Neural cell (in vitro differentiated cells): Measurements from ENCODE around the gene CRIP1. TPM values are rescaled to one million over a fixed set of nuclear protein-coding genes. Genes with fewer than 3 reads are reported as not detected.
A peak's percentile ranks its signal among the peaks of the same experiment; 100 is the strongest.

Source experiments
- H2AFZ ChIP-seq: fragments of 200-600, 300-800 bp; sonication (generic), shearing (Covaris generic); 2 replicates; pipeline ENCODE4 v1.6.0; 2014; ENCODE audit warnings: low read depth, mild to moderate bottlenecking, antibody characterized with exemption, low read length, moderate library complexity
- H3F3A ChIP-seq: fragments of 200-600 bp; shearing (Covaris generic); 2 replicates; pipeline ENCODE4 v1.6.1; 2016; ENCODE audit warnings: mild to moderate bottlenecking, moderate library complexity, mixed read lengths, antibody characterized with exemption, low read length; ENCODE audit not compliant: insufficient read depth, poor library complexity, severe bottlenecking
- H3K27ac ChIP-seq: fragments of 200-600, 300-800 bp; sonication (generic), shearing (Covaris generic); 2 replicates; pipeline ENCODE4 v1.5.1; 2014; ENCODE audit warnings: mild to moderate bottlenecking, low read length, moderate library complexity
- H3K27me3 ChIP-seq: fragments of 300-800, 200-600 bp; sonication (generic), shearing (Covaris generic); 2 replicates; pipeline ENCODE4 v1.6.0; 2014; ENCODE audit warnings: mild to moderate bottlenecking, low read depth, low read length, moderate library complexity; ENCODE audit not compliant: insufficient read depth
- H3K36me3 ChIP-seq: fragments of 300-800, 200-600 bp; sonication (generic), shearing (Covaris generic); 2 replicates; pipeline ENCODE4 v1.5.1; 2014; ENCODE audit warnings: mild to moderate bottlenecking, antibody characterized with exemption, low read length, moderate library complexity; ENCODE audit not compliant: insufficient read depth
- H3K4me2 ChIP-seq: fragments of 300-800, 200-600 bp; sonication (generic), shearing (Covaris generic); 2 replicates; pipeline ENCODE4 v1.6.0; 2014; ENCODE audit warnings: mild to moderate bottlenecking, low read length
- H3K4me3 ChIP-seq: fragments of 300-800, 200-600 bp; sonication (generic), shearing (Covaris generic); 2 replicates; pipeline ENCODE4 v1.5.1; 2014; ENCODE audit warnings: mild to moderate bottlenecking, low read length, moderate library complexity
- H3K79me2 ChIP-seq: fragments of 200-600 bp; shearing (Covaris generic); replicated peaks from 2 replicates; pipeline ENCODE4 v1.6.0; 2014; ENCODE audit warnings: mild to moderate bottlenecking, low read length, moderate library complexity; ENCODE audit not compliant: insufficient read depth
- H3K9ac ChIP-seq: fragments of 300-800, 200-600 bp; sonication (generic), shearing (Covaris generic); 2 replicates; pipeline ENCODE4 v1.6.1; 2016; ENCODE audit warnings: mild to moderate bottlenecking, low read length, mixed read lengths
- H3K9me2 ChIP-seq: fragments of 200-600 bp; shearing (Covaris generic); 2 replicates; pipeline ENCODE4 v1.6.1; 2016; ENCODE audit warnings: mild to moderate bottlenecking, low read length, mixed read lengths; ENCODE audit not compliant: insufficient read depth
- H3K9me3 ChIP-seq: fragments of 200-600, 300-800 bp; sonication (generic), shearing (Covaris generic); 2 replicates; pipeline ENCODE4 v1.6.1; 2016; ENCODE audit warnings: mild to moderate bottlenecking, mixed run types, low read length, moderate library complexity, mixed read lengths
- H4K20me1 ChIP-seq: fragments of 200-600 bp; shearing (Covaris generic); 2 replicates; pipeline ENCODE4 v1.6.1; 2016; ENCODE audit warnings: mild to moderate bottlenecking, mixed run types; ENCODE audit not compliant: insufficient read depth
- CTCF ChIP-seq: fragments of 450-650 bp; IDR thresholded peaks from 2 replicates; pipeline ENCODE4 v1.5.1; 2014; ENCODE audit warnings: antibody characterized with exemption, mild to moderate bottlenecking, moderate library complexity; ENCODE audit not compliant: poor library complexity, severe bottlenecking
- EP300 ChIP-seq: fragments of 450-650 bp; conservative IDR thresholded peaks from 2 replicates; pipeline ENCODE4 v1.6.1; 2014; ENCODE audit warnings: antibody characterized with exemption, mild to moderate bottlenecking, moderate library complexity; ENCODE audit not compliant: poor library complexity, severe bottlenecking
- EZH2 ChIP-seq: fragments of 200-600, 300-800 bp; shearing (Covaris generic), sonication (generic); IDR thresholded peaks from 2 replicates; pipeline ENCODE4 v1.6.1; 2014; ENCODE audit warnings: antibody characterized with exemption, low read length, borderline replicate concordance, mild to moderate bottlenecking; ENCODE audit not compliant: insufficient read depth, poor library complexity, severe bottlenecking
- MXI1 ChIP-seq: fragments of 450-650 bp; conservative IDR thresholded peaks from 2 replicates; pipeline ENCODE4 v1.6.1; 2014; ENCODE audit warnings: antibody characterized with exemption, mild to moderate bottlenecking; ENCODE audit not compliant: poor library complexity, severe bottlenecking
- POLR2AphosphoS5 ChIP-seq: IDR thresholded peaks from 2 replicates; pipeline ENCODE4 v1.6.1; 2012
- RAD21 ChIP-seq: fragments of 450-650 bp; conservative IDR thresholded peaks from 2 replicates; pipeline ENCODE4 v1.6.1; 2014; ENCODE audit warnings: antibody characterized with exemption, mild to moderate bottlenecking, moderate library complexity
- SMC3 ChIP-seq: fragments of 450-650 bp; conservative IDR thresholded peaks from 2 replicates; pipeline ENCODE4 v1.6.1; 2014; ENCODE audit warnings: antibody characterized with exemption, mild to moderate bottlenecking, moderate library complexity; ENCODE audit not compliant: poor library complexity
- TAF1 ChIP-seq: IDR thresholded peaks from 2 replicates; pipeline ENCODE4 v1.6.1; 2012; ENCODE audit warnings: low read depth
- polyA plus RNA-seq: library from polyadenylated mRNA; depleted of rRNA; stranded (reverse); fragments of >200 nt; gene quantifications from 2 replicates; pipeline ENCODE4 v1.2.3, GENCODE V29; 2014
- TF ChIP-seq, protein P1 (sequence below): IDR thresholded peaks from 2 replicates; pipeline ENCODE4 v1.6.1; 2012; ENCODE audit warnings: borderline replicate concordance

Gene CRIP1
- polyA plus RNA-seq, 1 donor from 2014 or later, result 0.58 TPM

- H3K36me3 ChIP-seq, result peaks cover under 1% of the 10 kb centered on the region
- no peaks in the 10 kb centered on the region for H4K20me1 ChIP-seq
- no peaks in the 10 kb centered on the region for H3K9me2 ChIP-seq
- H3K27me3 ChIP-seq, result no peaks in the 10 kb centered on the region
- no peak overlapping the region for H3K4me3 ChIP-seq
- H3K4me2 ChIP-seq, result no peak overlapping the region
- H2AFZ ChIP-seq, result no peak overlapping the region
- no peaks in the 10 kb centered on the region for H3F3A ChIP-seq
- TF ChIP-seq SMC3 (no peak), POLR2AphosphoS5 (no peak), MXI1 (no peak), CTCF (no peak), TAF1 (no peak), RAD21 (no peak), EZH2 (no peak)
- TF ChIP-seq, protein P1, sequence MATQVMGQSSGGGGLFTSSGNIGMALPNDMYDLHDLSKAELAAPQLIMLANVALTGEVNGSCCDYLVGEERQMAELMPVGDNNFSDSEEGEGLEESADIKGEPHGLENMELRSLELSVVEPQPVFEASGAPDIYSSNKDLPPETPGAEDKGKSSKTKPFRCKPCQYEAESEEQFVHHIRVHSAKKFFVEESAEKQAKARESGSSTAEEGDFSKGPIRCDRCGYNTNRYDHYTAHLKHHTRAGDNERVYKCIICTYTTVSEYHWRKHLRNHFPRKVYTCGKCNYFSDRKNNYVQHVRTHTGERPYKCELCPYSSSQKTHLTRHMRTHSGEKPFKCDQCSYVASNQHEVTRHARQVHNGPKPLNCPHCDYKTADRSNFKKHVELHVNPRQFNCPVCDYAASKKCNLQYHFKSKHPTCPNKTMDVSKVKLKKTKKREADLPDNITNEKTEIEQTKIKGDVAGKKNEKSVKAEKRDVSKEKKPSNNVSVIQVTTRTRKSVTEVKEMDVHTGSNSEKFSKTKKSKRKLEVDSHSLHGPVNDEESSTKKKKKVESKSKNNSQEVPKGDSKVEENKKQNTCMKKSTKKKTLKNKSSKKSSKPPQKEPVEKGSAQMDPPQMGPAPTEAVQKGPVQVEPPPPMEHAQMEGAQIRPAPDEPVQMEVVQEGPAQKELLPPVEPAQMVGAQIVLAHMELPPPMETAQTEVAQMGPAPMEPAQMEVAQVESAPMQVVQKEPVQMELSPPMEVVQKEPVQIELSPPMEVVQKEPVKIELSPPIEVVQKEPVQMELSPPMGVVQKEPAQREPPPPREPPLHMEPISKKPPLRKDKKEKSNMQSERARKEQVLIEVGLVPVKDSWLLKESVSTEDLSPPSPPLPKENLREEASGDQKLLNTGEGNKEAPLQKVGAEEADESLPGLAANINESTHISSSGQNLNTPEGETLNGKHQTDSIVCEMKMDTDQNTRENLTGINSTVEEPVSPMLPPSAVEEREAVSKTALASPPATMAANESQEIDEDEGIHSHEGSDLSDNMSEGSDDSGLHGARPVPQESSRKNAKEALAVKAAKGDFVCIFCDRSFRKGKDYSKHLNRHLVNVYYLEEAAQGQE, result no peak
- H3K79me2 ChIP-seq, result peaks cover 9% of the 10 kb centered on the region
- H3K9me3 ChIP-seq, result no peaks in the 10 kb centered on the region
- H3K27ac ChIP-seq, result peak overlapping the region; percentile 52
- peak overlapping the region; percentile 45 for H3K9ac ChIP-seq
Observed at GRCh38 chr14:105470350-105471296, 16.1 kb upstream of the CRIP1 start.

- H3K36me3 ChIP-seq, result no peaks in the 10 kb centered on the region
- H3K27me3 ChIP-seq, result no peaks in the 10 kb centered on the region
- H3K4me3 ChIP-seq, result no peak overlapping the region
- H3F3A ChIP-seq, result no peaks in the 10 kb centered on the region
- H3K9me3 ChIP-seq, result no peaks in the 10 kb centered on the region
- no peak overlapping the region for H2AFZ ChIP-seq
- no peaks in the 10 kb centered on the region for H4K20me1 ChIP-seq
- peak overlapping the region; percentile 52 for H3K27ac ChIP-seq
- H3K9ac ChIP-seq, result peak overlapping the region; percentile 45
- no peak overlapping the region for H3K4me2 ChIP-seq
- no peaks in the 10 kb centered on the region for H3K9me2 ChIP-seq
- TF ChIP-seq EP300 (no peak), TAF1 (no peak), RAD21 (no peak), POLR2AphosphoS5 (no peak), CTCF (peak; percentile 30), EZH2 (no peak)
- TF ChIP-seq, protein P1, result no peak
- peaks cover 17% of the 10 kb centered on the region for H3K79me2 ChIP-seq
Observed at GRCh38 chr14:105471297-105471821, 15.3 kb upstream of the CRIP1 start.
